GM18498 (cell line): ENCODE data around the gene LHX3.
A peak's percentile ranks its signal among the peaks of the same experiment; 100 is the strongest.

Source experiments
- ATAC-seq: cut with Tn5 transposase; IDR thresholded peaks from one replicate; pipeline ENCODE4 v1.9.1; 2021; ENCODE audit warnings: mild to moderate bottlenecking, moderate library complexity; ENCODE audit not compliant: unreplicated experiment

LHX3 gene

DNA sequence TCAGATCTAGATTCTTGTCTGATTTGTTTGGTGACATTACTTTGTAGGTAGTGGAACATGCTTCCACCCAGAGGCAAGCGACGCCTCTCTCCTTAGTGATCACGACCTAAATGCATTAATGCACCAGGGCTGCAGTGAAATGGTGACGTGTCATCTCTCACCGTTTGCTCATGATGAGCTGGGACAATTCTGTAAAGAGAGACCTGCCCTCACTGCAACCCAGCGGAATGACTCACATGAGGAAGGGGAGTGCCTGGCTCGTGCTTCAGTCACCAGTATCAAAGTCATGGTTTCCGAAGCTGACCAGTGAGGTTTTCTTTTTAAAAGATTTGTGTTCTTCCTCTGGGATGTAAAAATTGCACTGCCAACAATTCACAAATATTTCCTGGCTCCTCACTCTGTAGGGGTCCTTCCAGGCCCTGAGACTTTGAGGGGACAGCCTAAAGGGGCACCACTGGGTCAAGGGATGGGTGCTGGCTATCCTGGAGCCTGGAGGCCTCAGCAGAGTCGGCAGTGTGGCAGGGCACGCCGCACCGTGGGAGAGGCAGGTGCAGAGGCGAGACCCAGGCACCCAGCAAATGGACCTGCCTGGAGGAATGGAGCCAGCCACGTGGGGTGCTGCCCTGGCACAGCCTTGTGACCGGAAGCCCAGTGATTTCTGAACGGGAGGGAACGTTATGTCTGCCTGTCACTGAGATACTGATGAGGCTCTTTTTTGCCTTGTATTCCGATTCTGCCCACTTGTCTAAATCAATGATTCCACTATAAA is 23.4 kb upstream of the LHX3 start:
- ATAC-seq = no peak

DNA sequence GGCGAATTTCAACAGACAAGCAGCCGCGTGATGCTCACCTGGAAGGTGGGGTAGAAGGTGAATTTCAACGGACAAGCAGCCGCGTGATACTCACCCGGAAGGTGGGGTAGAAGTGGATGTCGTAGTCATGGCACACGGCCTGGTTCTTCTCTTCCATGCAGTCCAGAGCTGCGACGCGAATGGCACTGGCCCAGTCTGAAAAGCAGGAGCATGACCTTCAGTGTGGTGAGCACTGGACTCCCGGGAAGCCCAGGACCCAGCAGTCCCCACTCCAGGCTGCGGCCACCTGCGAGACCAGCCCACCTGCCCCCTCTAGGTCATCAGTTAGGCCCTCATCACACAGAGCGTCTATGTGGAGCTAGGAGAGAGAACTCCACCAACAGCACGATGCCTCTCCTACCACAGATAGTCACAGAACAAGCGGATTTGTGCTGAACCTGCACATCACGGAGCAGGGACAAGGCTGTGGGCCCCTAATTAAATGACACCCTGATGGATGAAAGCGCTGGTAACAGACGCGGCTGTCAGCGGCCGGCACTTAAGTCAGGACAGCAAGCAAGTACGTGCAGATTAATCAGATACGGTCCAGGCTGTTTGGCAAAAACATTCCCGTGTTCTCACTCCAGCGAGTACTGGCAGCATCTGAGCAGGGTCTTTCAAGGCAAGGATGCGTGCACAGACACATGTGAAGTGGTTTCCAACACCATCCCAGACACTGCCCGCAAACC is 21.9 kb upstream of the LHX3 start:
- ATAC-seq = no peak

DNA sequence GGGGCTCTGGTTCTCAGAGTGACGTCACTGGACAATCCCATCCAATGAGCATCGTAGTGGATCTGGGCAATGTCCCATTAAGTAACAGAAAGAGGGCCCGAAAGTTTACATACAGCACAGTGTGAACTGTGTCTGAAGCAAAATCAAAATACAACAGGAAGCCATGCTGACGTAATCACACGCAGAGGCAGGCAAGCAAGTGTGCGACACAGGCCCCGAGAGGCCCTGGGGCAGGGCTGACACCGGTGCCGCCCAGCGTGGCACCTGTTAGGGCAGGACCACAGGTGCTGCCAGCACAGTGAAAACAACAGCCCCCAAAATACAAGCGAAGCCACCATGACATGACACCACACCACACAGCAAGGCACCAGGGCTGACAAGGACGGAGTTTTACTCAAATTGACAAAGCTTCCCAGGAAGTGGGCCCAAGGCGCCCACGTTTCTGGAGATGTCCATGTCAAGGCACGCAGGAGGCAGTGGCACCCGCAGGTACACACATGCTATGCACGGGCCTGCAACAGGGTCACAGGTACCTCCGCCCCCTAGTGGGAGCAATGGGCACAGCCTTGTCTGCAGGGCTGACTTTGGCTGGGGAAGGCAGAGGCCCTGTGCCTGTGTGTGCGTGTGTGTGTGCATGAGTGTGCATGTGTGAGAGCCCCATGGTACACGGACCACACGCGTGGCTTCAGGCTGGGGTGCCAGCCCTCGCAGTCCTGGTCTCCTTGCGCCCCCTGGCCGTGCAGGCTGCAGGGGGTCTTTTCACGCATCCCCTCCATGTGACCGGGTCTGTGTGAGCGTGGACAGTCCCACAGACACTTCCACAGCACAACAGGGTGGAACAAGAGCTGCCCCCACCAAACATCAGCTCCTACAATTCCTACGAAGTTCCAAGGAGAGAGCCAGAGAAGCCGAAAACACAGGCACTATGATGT is 21.1 kb upstream of the LHX3 start:
- ATAC-seq = peak; percentile 66

DNA sequence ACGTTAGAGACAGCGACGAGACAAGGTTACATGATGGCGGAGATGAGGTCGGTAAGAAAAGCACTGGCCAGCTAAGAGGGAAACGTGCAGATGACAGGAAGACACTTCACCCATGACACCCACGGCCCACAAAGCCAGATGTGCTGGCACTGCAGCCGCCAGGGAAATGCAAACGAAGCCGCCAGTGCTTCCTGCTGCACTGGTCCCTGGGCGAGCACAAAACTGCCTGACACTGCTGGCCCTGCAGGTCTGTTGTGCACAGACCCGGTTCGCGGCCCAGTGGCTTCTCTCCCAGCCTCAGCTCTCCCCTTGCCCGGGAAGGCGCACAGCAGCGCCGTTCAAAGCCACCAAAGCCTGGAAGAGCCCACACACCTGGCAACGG is 20.4 kb upstream of the LHX3 start:
- ATAC-seq = peak; percentile 57

DNA sequence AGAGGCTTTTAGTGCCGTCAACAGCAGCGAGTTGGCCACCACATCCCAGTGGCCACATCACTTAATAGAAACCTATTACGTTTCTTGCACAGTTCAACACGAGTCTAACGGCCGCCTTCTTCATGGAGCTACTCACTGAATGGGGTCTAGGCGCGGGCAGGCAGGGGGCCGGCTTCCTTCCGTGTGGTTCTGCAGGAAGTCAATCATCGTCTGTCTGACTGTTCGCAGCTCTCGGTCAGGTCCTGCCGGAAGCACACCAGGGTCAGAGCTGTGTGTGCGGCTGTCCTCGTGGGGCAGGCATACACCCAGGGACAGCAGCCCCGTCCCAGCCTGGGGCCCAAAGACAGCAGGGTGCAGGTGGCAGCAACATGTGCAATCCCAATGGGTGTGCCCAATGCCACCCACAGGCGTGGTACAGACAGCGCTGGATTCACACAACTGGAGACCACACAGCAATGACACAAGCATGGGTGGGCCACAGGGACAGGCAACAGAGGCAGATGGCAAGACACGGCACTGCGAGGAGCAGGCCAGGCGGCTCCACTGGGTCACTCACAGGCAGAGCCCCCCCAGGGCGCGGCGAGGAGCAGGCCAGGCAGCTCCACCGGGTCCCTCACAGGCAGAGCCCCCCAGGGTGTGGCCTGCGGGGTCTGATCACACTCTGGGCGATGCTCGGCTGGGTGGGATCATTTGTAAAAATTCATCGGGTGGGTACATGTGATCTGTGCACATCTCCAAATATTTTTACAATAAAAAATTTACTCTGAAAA is 19.1 kb upstream of the LHX3 start:
- ATAC-seq = no peak

DNA sequence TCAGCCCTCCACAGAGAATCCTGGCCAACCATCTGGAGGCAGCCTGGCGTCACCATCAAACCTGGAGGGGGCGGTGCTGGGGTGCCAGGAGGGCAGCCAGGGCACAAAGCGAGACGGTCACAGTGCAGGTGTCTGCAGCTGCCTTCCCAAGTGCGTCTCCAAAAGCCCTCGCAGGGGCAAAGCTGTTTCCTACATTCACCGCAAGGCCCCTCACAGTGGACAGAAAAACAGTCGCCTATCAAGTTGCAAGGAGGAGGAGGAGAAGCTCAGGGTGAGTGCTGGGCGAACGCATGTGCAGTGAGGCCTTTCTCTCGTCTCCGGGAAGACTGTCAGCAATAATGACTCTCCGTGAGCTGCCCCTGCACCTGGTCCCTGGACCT is 18.0 kb upstream of the LHX3 start:
- no peak for ATAC-seq

DNA sequence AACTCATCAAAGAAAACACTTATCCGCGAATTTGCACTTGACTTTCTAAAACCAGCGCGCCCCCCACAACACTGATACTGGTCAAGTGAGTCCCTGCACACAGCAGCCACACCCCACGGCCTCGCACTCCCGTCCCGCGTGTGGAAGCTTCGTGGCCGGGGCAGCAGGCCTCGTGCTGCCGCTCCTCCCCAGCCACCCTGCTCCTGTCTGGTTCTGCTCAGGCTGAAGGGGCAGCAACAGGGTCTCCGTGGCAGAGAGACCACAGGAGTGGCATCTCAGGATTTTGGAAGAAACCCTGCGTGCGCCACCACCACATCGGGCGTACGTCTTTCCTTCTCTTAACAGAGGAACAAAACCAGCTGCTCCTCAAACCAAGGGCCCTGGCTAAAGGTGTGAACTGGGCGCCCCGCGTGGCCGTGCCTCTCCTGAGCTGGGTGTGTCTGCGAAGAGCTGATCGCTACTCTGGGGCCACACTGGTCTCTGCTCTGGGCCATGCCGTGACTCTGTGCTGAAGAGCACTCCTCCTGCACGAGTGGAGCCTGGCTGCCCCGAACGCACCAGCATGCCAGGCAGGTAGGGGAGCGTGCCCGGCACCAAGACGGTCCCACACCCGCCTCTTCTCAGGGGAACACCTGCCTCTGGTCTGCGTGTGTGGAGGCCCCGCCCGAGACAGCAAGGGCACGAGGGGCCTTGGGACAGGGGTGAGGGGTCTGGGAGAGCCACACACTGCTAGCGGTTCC is 17.4 kb upstream of the LHX3 start:
- ATAC-seq = no peak

DNA sequence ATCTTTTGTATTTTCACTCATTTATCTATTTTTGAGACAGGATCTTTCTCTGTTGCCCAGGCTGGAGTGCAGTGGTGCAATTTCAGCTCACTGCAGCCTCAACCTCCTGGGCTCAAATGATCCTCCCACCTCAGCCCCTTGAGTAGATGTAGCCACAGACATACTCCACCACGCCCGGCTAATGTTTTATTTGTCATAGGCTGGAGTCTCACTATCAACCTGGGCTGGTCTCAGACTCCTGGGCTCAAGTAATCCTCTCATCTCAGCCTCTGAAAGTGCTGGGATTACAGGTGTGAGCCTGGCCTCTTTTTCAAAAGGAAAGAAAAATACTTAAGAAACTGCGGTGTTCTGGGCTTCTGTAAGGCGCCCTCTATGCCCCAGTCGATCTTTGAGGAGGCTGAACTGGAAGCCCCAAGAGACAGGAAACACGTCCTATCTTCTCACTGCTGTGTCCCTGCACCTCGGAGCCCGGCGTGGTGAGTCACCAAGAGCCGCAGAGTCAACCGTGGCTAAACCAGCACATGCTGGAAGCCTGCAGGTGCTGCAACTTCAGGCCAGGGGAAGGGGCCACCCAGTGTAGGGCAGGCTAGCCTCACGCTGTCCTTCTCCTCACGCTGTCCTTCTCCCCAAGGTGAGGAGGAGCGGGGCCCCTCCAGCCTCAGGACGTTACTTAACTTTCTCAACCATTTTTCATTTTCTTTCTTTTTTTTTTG is 15.2 kb upstream of the LHX3 start:
- ATAC-seq = no peak

DNA sequence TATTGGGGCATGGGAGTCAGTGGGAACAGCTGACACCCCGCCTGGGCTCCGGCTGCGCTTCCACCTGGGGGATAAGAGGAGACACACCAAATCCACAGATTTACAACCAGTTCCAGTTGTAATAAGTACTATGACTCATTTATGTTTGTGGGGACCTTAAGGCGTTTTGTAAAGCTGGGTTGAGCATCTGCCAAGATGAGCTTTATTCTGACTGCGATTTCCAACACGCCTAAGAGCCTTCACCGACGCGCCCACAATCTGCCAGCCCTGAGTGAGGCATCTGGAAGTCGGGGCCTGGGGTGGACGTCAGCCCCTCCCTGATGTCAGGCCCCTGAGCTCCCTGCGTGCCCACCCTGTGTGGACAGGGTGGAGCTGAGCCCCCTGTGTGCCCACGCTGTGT is 14.3 kb upstream of the LHX3 start:
- no peak for ATAC-seq

DNA sequence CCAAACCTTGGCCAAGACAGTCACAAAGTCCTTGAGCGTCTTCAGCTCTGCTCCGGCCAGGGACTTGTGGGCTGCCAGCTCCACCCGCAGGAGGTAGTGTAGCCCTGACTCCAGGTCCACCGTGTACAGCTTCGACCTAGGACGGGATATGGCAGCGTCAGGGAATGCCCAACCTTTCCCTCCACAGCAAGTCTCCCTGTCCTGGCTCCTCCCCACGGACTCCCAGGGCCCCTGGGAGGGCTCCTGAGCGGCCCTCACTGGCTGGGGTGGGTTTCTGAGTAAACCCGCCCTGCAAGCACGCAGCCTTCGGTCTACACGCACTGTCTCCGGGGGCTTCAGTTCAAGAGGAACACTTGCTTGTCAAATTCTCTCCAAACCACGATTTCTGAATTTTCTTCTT is 13.7 kb upstream of the LHX3 start:
- ATAC-seq = no peak

DNA sequence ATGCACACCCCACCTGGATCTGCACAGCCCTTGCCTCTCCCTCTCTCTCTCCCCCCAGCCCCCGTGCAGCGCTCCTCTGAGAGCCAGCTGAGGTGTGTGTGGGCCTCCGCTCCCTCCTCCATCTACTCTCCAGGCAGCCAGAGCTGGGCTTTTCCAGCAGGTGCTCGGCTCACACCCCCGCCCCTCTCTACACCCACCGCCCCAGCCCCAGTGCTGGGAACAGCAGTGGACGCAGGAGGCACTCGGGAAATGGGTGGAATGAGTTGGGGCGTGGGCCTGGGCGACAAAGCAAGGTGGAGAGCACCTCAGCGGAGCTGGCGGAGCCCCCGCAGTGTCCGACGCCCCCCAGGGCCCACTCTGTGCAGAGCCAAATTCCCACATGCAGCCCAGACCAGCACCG is 13.3 kb upstream of the LHX3 start:
- ATAC-seq = no peak

DNA sequence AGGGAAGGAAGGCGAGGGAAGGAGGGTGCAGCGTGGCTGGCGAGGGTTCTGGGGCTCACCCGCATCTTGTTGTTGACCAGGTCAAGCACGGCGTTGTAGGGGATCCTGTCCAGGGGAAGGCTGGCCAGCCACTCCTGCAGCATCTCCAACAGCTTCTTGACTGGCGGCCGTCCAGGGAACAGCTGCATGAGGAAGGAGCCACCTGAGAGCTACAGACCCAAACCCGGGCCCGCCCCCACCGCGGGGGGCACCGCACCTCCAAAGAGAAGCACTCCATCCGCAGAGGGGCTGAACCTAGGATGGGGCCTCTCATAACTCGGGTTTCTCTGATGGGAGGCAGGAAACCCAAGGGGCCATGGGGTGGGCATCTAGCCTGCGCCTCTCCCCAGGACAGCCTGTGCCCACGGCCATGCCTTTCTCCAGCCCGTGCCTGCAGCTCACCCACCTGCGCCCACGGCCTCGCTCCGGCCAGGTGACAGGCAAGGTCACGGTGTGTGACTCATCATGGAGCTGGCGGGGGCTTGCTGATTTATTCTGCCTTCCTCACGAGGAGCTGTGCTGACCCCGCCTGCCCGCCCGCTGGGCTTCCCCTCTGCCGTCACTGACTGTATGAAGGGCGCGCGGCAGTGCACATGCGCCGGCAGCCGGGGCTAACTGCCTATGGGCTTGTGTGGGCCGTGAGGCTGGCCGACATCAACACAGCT is 11.8 kb upstream of the LHX3 start:
- no peak for ATAC-seq

DNA sequence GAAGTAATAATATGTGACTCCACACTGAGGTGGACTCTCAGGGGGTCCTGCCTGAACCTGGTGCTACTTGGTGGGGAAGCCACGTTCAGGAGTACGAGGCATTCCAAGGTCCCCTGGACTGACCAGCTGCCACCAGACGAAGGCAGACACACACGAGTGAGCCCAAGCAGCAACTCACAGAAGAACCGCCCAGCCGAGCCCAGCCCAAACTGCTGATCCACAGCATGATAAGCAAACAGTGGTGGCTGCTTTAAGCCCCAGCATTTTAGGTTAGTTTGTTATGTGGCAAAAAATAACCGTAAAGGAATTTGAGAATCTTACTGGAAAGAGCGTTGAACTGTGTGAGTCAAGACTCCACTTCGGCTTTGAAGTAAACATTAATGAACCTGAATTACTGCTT is 8.8 kb upstream of the LHX3 start:
- no peak for ATAC-seq

DNA sequence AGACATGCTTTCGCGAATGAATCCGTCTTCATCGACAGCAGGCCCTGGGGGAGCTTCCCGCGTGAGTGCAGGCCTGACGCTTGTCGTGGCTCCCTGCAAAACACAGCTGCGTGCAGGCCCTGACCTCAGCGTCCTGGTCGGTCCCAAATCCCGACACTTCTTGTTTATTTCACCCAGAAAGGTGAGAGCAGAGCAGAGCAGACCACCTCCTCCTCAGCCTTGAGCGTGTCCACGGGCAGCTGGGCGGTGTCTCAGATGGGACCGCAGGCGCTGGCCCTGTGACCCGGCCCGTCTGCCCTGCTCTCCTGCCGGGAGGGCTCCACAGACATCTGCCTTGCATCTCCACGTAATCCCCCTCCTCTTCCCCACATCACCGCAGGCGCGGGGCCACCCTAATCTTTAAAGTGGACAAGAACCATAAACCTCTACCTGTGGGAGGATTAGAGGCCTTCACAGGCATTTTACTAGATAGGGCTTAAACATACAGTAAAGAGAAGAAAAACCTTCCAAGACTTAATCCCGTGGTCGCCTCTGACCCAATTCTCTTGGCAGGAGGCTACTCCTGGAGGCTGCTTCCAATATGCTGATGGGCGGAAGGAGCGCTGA is 7.5 kb upstream of the LHX3 start:
- ATAC-seq = no peak

DNA sequence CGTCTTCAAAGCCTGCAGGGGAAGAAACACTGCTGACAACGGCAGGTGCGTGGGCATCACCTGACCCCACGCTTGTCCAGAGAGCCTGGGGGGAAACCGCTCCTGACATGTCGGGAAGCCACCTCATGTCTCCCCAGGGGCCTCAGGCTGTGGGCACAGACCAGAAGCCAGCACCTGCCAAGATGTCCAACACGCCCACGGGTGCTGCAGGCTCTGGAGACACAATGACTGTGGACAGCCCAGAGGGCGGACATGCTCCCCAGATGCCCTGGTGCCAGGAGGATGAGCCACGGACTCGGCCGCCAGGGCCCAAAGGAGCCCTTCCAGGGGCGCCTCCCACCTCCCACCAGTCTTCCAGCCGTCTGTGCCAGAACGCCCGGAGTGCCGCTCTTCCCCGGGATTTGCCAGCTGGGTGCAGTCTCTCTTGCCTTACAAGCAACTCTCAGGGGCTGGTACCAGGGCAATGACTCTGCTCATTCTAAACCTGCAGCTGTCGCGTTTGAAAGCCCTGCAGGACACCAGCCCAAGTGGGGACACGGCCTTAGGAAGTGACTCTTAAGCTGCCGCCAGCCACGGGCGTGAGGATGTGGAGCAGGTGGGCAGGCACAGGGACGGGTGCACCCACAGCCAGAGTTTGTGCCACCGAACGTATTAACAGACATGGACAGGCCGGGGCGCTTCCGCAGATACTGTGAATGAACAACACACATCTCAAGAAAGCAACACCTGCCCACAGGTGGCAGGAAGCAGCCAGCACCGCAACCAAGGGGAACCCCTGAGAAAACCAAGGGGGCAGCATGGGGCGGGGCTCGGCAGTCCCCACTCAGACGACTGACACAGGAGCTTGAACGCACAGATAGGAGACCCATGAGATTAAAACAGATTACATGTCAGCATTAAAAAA is 6.8 kb upstream of the LHX3 start:
- ATAC-seq = no peak

DNA sequence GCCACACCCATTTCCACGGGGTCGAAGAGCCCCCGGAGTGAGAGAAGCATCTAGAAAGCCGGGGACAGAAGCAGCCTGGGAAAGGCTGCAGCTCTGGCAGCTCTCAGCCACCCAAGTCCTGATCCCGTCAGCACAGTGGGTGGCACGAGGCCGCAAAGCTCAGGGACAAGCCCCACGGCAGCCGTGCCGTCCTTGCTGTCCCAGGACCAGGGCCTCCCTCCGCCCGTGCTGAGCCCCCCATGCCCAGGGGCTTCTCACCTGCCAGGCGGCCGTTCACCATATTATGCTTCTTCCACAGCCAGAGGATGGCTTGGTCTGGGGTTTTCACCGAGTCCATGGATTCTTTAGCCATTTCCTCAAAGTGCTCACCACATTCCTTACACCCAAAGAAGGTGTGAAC is 6.1 kb upstream of the LHX3 start:
- no peak for ATAC-seq

DNA sequence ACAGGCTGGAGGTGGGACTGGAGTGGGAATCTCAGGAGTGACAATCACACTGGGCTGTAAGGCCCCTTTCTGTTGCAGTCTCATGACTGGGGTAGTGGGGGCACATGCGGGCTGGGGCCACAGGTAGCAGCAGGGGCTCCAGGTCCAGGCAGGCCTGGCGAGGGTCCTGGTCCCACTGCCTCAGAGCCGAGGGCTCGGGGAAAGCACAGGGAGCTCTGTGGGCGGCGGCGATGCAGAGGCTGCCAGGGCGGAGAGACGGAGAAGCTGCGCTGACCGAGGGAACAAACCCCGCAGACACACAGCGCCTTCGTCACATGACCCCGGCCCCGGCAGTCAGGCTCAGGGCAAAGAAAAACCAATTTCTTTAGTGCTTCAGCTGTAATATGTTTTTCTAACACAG is 5.3 kb upstream of the LHX3 start:
- no peak for ATAC-seq

DNA sequence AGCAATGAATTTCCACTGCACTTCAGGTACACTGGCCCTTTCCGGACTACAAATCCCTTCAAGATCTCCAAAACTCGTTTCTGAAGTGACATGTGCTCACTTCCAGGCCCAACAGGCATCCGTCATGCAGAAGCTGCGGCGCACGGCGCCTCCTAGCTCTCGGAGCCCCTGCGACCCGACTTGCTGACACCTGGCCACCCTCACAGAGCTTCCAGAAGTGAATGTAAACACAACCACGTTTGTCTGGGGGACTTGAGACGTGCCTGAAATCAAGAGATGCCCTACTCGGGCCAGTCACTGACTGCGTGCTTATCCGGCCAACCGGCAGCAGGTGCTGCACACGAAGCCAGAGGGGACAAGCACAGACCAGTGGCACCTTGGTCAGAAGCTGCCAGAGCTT is 4.9 kb upstream of the LHX3 start:
- ATAC-seq = no peak
